ENCODE results near the gene HPS4. TPM values are rescaled to one million over a fixed set of nuclear protein-coding genes. Genes with fewer than 3 reads are reported as not detected.

HPS4 gene
- polyA plus RNA-seq, 3 donors from 2014 or later = 5.0 to 13.3 (median 8.2) TPM

Other genes with a start within 250 kb of the HPS4 start
- 1 to 10 TPM; 1.5 to 2.2 (median 1.8) TPM for gene ASPHD2, start 54.5 kb downstream of the HPS4 start, polyA plus RNA-seq
- gene SRRD, start 94 bp upstream of the HPS4 start, polyA plus RNA-seq = 10 to 100 TPM; 17.5 to 34.3 (median 27.6) TPM
- gene TFIP11, start 28.7 kb upstream of the HPS4 start, polyA plus RNA-seq = 10 to 100 TPM; 16.3 to 59.9 (median 18.0) TPM
- 100 to 1,000 TPM; 352 to 519 (median 512) TPM for gene TPST2, start 106.3 kb upstream of the HPS4 start, polyA plus RNA-seq
- gene CRYBB1, start 134.2 kb upstream of the HPS4 start, polyA plus RNA-seq = not detected
- gene CRYBA4, start 138.2 kb upstream of the HPS4 start, polyA plus RNA-seq = under 1 TPM in 2 of 3 donors, not detected in 1; 0.46 to 0.95 TPM
- gene MIAT, start 173.8 kb upstream of the HPS4 start, polyA plus RNA-seq = 1 to 10 TPM in 1 of 3 donors, not detected in 2; 2.2 TPM